NCI-H345 (cell line): ENCODE results near the gene ATG101.
"Not testable (repeated sequence)": the region's sequence is repeated elsewhere in the genome, so short reads cannot be mapped to it uniquely, and the experiment has no call there.

ENCODE experiments used
- DNase-seq: peaks from one replicate; lab custom pipeline; 2025; lab: John Stamatoyannopoulos, UW

Gene ATG101

DNA sequence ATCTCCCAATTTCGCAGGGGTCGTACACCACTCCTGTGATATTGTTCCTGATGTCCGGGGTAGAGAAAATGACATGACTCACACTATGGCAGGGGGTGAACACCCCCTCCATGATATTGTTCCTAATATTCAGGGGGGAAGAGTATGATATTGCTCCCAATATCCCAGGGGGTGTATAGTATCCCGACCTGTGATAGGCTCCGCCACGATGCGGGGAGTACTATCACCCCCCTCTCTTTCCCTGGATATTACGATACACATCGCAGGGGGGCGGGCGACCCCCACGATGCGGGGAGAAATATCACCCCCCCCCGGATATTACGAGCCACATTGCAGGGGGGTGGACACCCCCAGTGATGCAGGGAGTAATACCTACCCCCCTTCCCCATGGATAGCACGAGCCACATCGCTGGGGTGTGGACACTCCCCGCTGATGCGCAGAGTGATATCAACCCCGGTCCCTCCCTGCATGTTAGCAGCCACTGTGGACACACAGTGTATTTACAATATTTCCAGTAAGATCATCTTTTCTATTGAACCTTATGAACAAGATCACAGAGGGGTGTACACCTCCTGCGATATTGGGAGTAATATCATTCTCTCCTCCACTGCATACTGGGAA, 27.4 kb downstream of the ATG101 start:
- DNase-seq = no peak

GRCh38 chr12:52104431-52105089, 34.8 kb downstream of the ATG101 start:
- DNase-seq = not testable (repeated sequence)

GRCh38 chr12:52116222-52117125, 46.7 kb downstream of the ATG101 start:
- DNase-seq = not testable (repeated sequence)

DNA sequence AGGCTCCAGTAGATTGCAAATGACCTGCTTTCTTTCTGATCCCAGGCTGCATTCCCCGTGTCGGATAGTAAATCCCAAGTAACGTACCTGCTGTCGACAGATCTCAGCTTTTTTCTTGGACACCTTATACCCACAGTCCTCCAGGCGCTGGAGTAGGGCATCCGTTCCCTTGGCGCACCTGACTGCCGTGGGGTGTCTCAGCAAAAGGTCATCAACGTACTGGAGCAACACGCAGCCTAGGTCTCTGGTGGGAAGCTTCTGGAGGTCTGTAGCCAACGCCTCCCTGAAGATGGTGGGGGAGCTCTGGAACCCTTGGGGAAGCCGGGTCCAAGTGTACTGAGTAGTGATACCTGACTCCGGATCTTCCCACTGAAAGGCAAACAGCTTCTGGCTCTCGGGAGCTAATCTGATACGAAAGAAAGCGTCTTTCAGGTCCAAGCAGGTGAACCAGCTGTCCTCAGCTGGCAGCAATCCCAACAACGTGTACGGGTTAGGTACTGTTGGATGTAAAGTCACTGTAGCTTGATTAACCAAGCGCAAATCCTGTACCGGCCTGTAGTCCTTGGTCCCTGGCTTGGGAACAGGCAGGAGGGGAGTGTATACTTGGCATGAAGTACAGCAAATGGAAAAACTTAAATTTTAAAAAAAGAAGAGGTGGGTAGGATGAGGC, 48.2 kb downstream of the ATG101 start:
- DNase-seq = not testable (repeated sequence)

GRCh38 chr12:52119398-52120254, 49.8 kb downstream of the ATG101 start:
- DNase-seq = peak; percentile 41

DNA sequence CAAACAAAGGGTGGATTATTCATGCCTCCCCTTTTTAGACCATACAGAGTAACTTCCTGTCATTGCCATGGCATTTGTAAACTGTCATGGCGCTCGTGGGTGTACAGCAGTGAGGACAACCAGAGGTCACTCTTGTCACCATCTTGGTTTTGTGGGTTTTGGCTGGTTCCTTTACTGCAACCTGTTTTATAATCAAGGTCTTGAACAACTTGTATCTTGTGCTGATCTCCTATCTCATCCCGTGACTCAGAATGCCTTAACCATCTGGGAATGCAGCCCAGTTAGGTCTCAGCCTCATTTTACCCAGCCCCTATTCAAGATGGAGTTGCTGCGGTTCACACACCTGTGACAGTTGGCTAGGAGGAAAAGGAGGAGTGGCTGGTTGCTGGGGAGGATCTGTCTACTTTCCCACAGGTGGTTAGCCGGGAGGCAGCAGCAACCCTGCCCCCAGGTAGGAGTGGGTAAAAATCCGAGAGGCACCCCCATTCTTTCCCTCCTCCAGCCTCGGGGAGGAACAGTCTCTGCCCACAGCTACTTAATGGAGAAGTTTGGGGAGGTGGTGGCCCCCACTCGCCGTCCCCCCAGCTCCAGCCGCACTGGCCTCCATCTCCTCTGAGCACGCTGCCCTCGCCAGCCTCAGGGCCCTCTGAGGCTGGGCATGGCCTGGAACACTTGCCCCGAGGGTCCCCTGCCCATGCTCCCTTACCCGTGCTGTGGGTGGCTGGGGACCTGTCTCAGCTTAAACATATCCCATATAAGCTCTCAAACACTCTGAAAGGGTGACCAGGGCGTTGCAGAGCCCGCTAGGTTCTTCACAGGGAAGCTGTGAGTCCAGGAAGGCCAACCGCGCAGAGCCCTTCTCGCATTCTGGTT, 51.4 kb downstream of the ATG101 start:
- DNase-seq = no peak

GRCh38 chr12:52121824-52122539, 52.2 kb downstream of the ATG101 start:
- DNase-seq = peak; percentile 66

GRCh38 chr12:52122540-52122871, 52.7 kb downstream of the ATG101 start:
- no peak for DNase-seq

DNA sequence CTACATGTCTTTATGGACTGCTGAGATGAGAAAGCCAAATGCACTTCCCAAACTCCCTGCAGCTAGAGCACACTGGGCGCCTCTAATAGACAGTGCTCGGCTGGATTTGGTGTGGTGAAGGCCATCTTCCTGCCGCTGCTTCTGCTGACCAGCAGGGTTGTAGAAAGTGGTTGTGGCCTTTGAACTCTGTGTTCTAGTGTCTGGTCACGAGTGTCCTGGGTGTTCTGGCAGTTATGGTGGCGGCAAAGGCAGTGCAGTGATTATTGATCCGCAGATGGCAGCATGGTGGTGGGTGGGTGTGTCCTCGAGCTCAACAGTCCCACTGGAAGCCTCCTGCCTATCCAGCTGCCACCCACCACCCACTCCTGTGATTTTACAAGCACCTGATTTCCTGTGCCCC, 53.1 kb downstream of the ATG101 start:
- DNase-seq = no peak

- no peak for DNase-seq
Measured at GRCh38 chr12:52123487-52124186, 53.9 kb downstream of the ATG101 start.

DNA sequence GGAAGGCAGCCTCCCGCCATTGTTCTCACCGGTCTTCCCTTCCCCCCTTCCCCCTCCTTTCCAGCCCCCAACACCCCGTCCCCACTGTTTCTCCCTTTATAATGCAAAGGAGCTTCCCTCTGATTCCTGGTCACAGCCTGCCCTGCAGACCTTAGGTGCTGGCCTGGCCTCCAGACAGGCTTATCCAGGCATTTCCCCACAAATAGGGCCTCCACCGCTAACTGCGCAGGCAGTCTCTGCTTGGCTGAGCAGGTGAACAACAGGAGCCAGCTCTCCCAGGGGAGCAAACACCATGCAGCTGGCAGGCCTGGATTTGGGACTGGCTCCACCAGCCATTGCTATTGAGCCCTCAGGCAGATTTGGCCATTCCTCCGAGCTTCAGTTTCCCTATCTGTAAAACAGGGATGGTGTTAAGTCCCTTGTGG, 55.7 kb downstream of the ATG101 start:
- DNase-seq = peak; percentile 82

DNA sequence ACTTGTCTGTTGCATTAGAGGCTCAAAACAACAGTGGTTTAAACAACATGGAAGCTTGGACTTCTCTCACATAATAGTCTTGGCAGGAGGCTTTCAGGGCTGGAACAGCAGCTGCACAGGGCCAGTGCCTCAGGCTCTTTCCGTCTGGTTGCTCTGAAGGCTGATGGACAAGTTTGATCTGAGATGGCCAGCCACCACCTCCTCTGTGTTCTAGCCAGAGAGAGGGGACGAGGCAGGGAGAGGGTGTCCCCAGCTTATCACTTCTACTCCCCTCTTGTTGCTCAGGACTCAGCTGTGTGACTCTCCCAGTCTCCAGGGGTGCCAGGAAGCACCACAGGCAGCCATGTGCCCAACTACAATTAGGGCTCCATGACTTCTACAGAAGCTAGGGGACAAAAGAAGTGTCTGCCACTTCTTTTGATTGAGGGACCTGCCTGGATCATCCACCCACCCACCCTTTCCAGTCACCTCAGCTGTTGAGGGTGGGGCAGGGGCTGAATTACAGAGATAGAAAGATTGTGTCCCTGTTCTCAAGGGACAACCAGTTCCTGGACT, 56.3 kb downstream of the ATG101 start:
- DNase-seq = no peak
